ENCODE data around the gene CNOT3.
"Not testable (repeated sequence)": the region's sequence is repeated elsewhere in the genome, so short reads cannot be mapped to it uniquely, and the experiment has no call there.

The CNOT3 gene

GRCh38 chr19:54172471-54173358, 35.2 kb downstream of the CNOT3 start, which contains the start of gene TMC4:
TMC4 (minus strand) TSS chr19:54173160; CDS start chr19:54173117, 43 bp downstream.
- no peaks in the 10 kb centered on the region; the same call in 1 of the 2 replicates for H3K36me3 ChIP-seq (ENCODE audit: control insufficient read depth, insufficient read depth, low read length)
- H3K9me3 ChIP-seq (ENCODE audit: control insufficient read depth, insufficient read depth, low read length): no peaks in the 10 kb centered on the region
- peak within 1 kb of the TSS; percentile 21; the same call in 1 of the 2 replicates for H3K4me3 ChIP-seq (ENCODE audit: low read length)
- WGBS (ENCODE audit: insufficient coverage, insufficient read length): no CpG with 5 or more reads among the region's 13 CpGs
- no peak within 1 kb of the TSS for H3K27ac ChIP-seq (ENCODE audit: low read length)
- DNase-seq (ENCODE audit: low read depth, low spot score): no peak
- no peaks in the 10 kb centered on the region for H3K27me3 ChIP-seq (ENCODE audit: control insufficient read depth, insufficient read depth, low read length)
- peaks cover 11% of the 10 kb centered on the region; the same call in 1 of the 2 replicates for H3K4me1 ChIP-seq (ENCODE audit: control insufficient read depth, insufficient read depth, low read length)

GRCh38 chr19:54173359-54173699, 35.8 kb downstream of the CNOT3 start:
- no CpG with 5 or more reads among the region's 15 CpGs for WGBS (ENCODE audit: insufficient coverage, insufficient read length)
- Histone ChIP-seq H3K9me3 (ENCODE audit: control insufficient read depth, insufficient read depth, low read length) (no peaks in the 10 kb centered on the region), H3K27me3 (ENCODE audit: control insufficient read depth, insufficient read depth, low read length) (no peaks in the 10 kb centered on the region), H3K4me1 (ENCODE audit: control insufficient read depth, insufficient read depth, low read length) (peaks cover 6% of the 10 kb centered on the region; the same call in 1 of the 2 replicates), H3K27ac (ENCODE audit: low read length) (no peak overlapping the region), H3K36me3 (ENCODE audit: control insufficient read depth, insufficient read depth, low read length) (no peaks in the 10 kb centered on the region; the same call in 1 of the 2 replicates), H3K4me3 (ENCODE audit: low read length) (no peak overlapping the region)
- no peak for DNase-seq (ENCODE audit: low read depth, low spot score)

GRCh38 chr19:54173951-54174834, 36.6 kb downstream of the CNOT3 start:
- no peak for DNase-seq (ENCODE audit: low read depth, low spot score)
- H3K27me3 ChIP-seq (ENCODE audit: control insufficient read depth, insufficient read depth, low read length): no peaks in the 10 kb centered on the region
- H3K9me3 ChIP-seq (ENCODE audit: control insufficient read depth, insufficient read depth, low read length): no peaks in the 10 kb centered on the region
- no peak overlapping the region for H3K4me3 ChIP-seq (ENCODE audit: low read length)
- WGBS (ENCODE audit: insufficient coverage, insufficient read length): no CpG with 5 or more reads among the region's 25 CpGs
- H3K27ac ChIP-seq (ENCODE audit: low read length): no peak overlapping the region
- peaks cover 6% of the 10 kb centered on the region; the same call in 1 of the 2 replicates for H3K4me1 ChIP-seq (ENCODE audit: control insufficient read depth, insufficient read depth, low read length)
- no peaks in the 10 kb centered on the region; the same call in 1 of the 2 replicates for H3K36me3 ChIP-seq (ENCODE audit: control insufficient read depth, insufficient read depth, low read length)

- H3K4me1 ChIP-seq (ENCODE audit: control insufficient read depth, insufficient read depth, low read length): peaks cover 2% of the 10 kb centered on the region; the same call in 1 of the 2 replicates
Measured at GRCh38 chr19:54178581-54179261, 41.2 kb downstream of the CNOT3 start.

GRCh38 chr19:54179262-54179852, 41.8 kb downstream of the CNOT3 start:
- no peak overlapping the region for H3K4me3 ChIP-seq (ENCODE audit: low read length)
- no peak for DNase-seq (ENCODE audit: low read depth, low spot score)
- no peak overlapping the region for H3K27ac ChIP-seq (ENCODE audit: low read length)
- H3K4me1 ChIP-seq (ENCODE audit: control insufficient read depth, insufficient read depth, low read length): no peaks in the 10 kb centered on the region
- H3K36me3 ChIP-seq (ENCODE audit: control insufficient read depth, insufficient read depth, low read length): peaks cover 8% of the 10 kb centered on the region; the same call in 1 of the 2 replicates
- no peaks in the 10 kb centered on the region for H3K27me3 ChIP-seq (ENCODE audit: control insufficient read depth, insufficient read depth, low read length)
- WGBS (ENCODE audit: insufficient coverage, insufficient read length): no CpG with 5 or more reads among the region's 10 CpGs
- H3K9me3 ChIP-seq (ENCODE audit: control insufficient read depth, insufficient read depth, low read length): no peaks in the 10 kb centered on the region

More at GRCh38 chr19:54178581-54179261, 41.2 kb downstream of the CNOT3 start:
- DNase-seq (ENCODE audit: low read depth, low spot score): no peak
- WGBS (ENCODE audit: insufficient coverage, insufficient read length): no CpG with 5 or more reads among the region's 23 CpGs
- H3K36me3 ChIP-seq (ENCODE audit: control insufficient read depth, insufficient read depth, low read length): peaks cover 8% of the 10 kb centered on the region; the same call in 1 of the 2 replicates
- H3K4me3 ChIP-seq (ENCODE audit: low read length): no peak overlapping the region
- no peaks in the 10 kb centered on the region for H3K27me3 ChIP-seq (ENCODE audit: control insufficient read depth, insufficient read depth, low read length)
- no peaks in the 10 kb centered on the region for H3K9me3 ChIP-seq (ENCODE audit: control insufficient read depth, insufficient read depth, low read length)
- no peak overlapping the region for H3K27ac ChIP-seq (ENCODE audit: low read length)

- no peaks in the 10 kb centered on the region for H3K9me3 ChIP-seq (ENCODE audit: control insufficient read depth, insufficient read depth, low read length)
- H3K4me3 ChIP-seq (ENCODE audit: low read length): no peak overlapping the region
- no peaks in the 10 kb centered on the region for H3K4me1 ChIP-seq (ENCODE audit: control insufficient read depth, insufficient read depth, low read length)
- H3K27ac ChIP-seq (ENCODE audit: low read length): no peak overlapping the region
- peaks cover 8% of the 10 kb centered on the region; the same call in 1 of the 2 replicates for H3K36me3 ChIP-seq (ENCODE audit: control insufficient read depth, insufficient read depth, low read length)
- WGBS (ENCODE audit: insufficient coverage, insufficient read length): no CpG with 5 or more reads among the region's 10 CpGs
- H3K27me3 ChIP-seq (ENCODE audit: control insufficient read depth, insufficient read depth, low read length): no peaks in the 10 kb centered on the region
- DNase-seq (ENCODE audit: low read depth, low spot score): no peak
Measured at GRCh38 chr19:54179921-54180461, 42.4 kb downstream of the CNOT3 start.

GRCh38 chr19:54180691-54181091, 43.1 kb downstream of the CNOT3 start:
- Histone ChIP-seq H3K4me1 (ENCODE audit: control insufficient read depth, insufficient read depth, low read length) (no peaks in the 10 kb centered on the region), H3K27ac (ENCODE audit: low read length) (no peak overlapping the region), H3K4me3 (ENCODE audit: low read length) (no peak overlapping the region), H3K9me3 (ENCODE audit: control insufficient read depth, insufficient read depth, low read length) (no peaks in the 10 kb centered on the region), H3K36me3 (ENCODE audit: control insufficient read depth, insufficient read depth, low read length) (peaks cover 8% of the 10 kb centered on the region; the same call in 1 of the 2 replicates), H3K27me3 (ENCODE audit: control insufficient read depth, insufficient read depth, low read length) (no peaks in the 10 kb centered on the region)
- no peak for DNase-seq (ENCODE audit: low read depth, low spot score)
- WGBS (ENCODE audit: insufficient coverage, insufficient read length): no CpG with 5 or more reads among the region's 37 CpGs

GRCh38 chr19:54181894-54182293, 44.3 kb downstream of the CNOT3 start:
- H3K9me3 ChIP-seq (ENCODE audit: control insufficient read depth, insufficient read depth, low read length); H3K27ac ChIP-seq (ENCODE audit: low read length); H3K27me3 ChIP-seq (ENCODE audit: control insufficient read depth, insufficient read depth, low read length); H3K4me3 ChIP-seq (ENCODE audit: low read length); H3K4me1 ChIP-seq (ENCODE audit: control insufficient read depth, insufficient read depth, low read length); DNase-seq (ENCODE audit: low read depth, low spot score): not testable (repeated sequence)
- peaks cover 10% of the 10 kb centered on the region; the same call in 1 of the 2 replicates for H3K36me3 ChIP-seq (ENCODE audit: control insufficient read depth, insufficient read depth, low read length)
- no CpG with 5 or more reads among the region's 3 CpGs for WGBS (ENCODE audit: insufficient coverage, insufficient read length)

- WGBS (ENCODE audit: insufficient coverage, insufficient read length): no CpG with 5 or more reads among the region's 11 CpGs
- DNase-seq (ENCODE audit: low read depth, low spot score): no peak
- peaks cover 11% of the 10 kb centered on the region; the same call in 1 of the 2 replicates for H3K36me3 ChIP-seq (ENCODE audit: control insufficient read depth, insufficient read depth, low read length)
Measured at GRCh38 chr19:54183431-54183830, 45.9 kb downstream of the CNOT3 start.

More at GRCh38 chr19:54183431-54183830, 45.9 kb downstream of the CNOT3 start:
- H3K27me3 ChIP-seq (ENCODE audit: control insufficient read depth, insufficient read depth, low read length): no peaks in the 10 kb centered on the region
- no peak overlapping the region for H3K27ac ChIP-seq (ENCODE audit: low read length)
- no peaks in the 10 kb centered on the region for H3K9me3 ChIP-seq (ENCODE audit: control insufficient read depth, insufficient read depth, low read length)
- no peaks in the 10 kb centered on the region for H3K4me1 ChIP-seq (ENCODE audit: control insufficient read depth, insufficient read depth, low read length)
- no peak overlapping the region for H3K4me3 ChIP-seq (ENCODE audit: low read length)

Data from iPS DF 6.9 (cell line).